Esophagus muscularis mucosa (tissue), 4 donors: ENCODE measurements around the gene CIZ1. TPM values are rescaled to one million over a fixed set of nuclear protein-coding genes. Genes with fewer than 3 reads are reported as not detected.

Source experiments
- DNase-seq: peaks from one replicate; pipeline ENCODE4 v3.0.0-alpha.2; 2017; ENCODE audit errors: extremely low spot score
- H3K27ac ChIP-seq, 4 donors: fragments of 200-600 bp; sonication (generic); replicated peaks in 1 of 4; 1 replicate in 3 of 4; 2 replicates in 1 of 4; pipeline ENCODE4 v1.5.1; 2016 to 2019; ENCODE audit warnings: mild to moderate bottlenecking in 1 of 4
- H3K27me3 ChIP-seq, 4 donors: fragments of 200-600 bp; sonication (generic); one replicate each; pipeline versions ENCODE4 v1.5.1 to v1.6.0; 2016 to 2019
- H3K36me3 ChIP-seq, 4 donors: fragments of 200-600 bp; sonication (generic); one replicate each; pipeline ENCODE4 v1.5.1; 2016 to 2019
- H3K4me1 ChIP-seq, 4 donors: fragments of 200-600 bp; sonication (generic); one replicate each; pipeline ENCODE4 v1.5.1; 2016 to 2019
- H3K4me3 ChIP-seq, 4 donors: fragments of 200-600 bp; sonication (generic); 1 replicate in 2 of 4; 2 replicates in 2 of 4; pipeline ENCODE4 v1.5.1; 2016 to 2019; ENCODE audit warnings: mild to moderate bottlenecking in 4 of 4, moderate library complexity in 1 of 4
- H3K9me3 ChIP-seq, 4 donors: fragments of 200-600 bp; sonication (generic); 1 replicate in 3 of 4; 2 replicates in 1 of 4; pipeline ENCODE4 v1.5.1; 2016 to 2019
- EP300 ChIP-seq: sonication (generic); formaldehyde crosslinking; IDR thresholded peaks from one replicate; pipeline ENCODE4 v1.6.1; 2017; ENCODE audit warnings: antibody characterized with exemption
- POLR2A ChIP-seq: fragments of 450-650 bp; IDR thresholded peaks from one replicate; pipeline ENCODE4 v1.6.1; 2017; ENCODE audit warnings: antibody characterized with exemption, moderate library complexity, mild to moderate bottlenecking, low read depth
- POLR2AphosphoS5 ChIP-seq, 2 donors: sonication (generic); formaldehyde crosslinking; IDR thresholded peaks; one replicate each; pipeline ENCODE4 v1.6.1; 2017; ENCODE audit warnings: antibody characterized with exemption in 2 of 2
- WGBS: methylation state at CpG from one replicate; pipeline ENCODE4 v1.1.5; 2018; 5-methylcytosine and 5-hydroxymethylcytosine counted together
- intact Hi-C: fragments of 100-400 bp; cut with DNase I; formaldehyde crosslinking; loops from one replicate; pipeline ENCODE4 v1.15.1; 2023
- total RNA-seq, 4 donors: library from RNA; depleted of rRNA; stranded (reverse); fragments of >200 nt; gene quantifications; one replicate each; pipeline versions ENCODE4 v1.1.0 to v1.2.1, GENCODE V29; 2016
- TF ChIP-seq, protein P1 (sequence below), 3 experiments: fragments of 200-600 bp in 2 of 3; fragments of 450-650 bp in 1 of 3; sonication (generic) in 2 of 3; IDR thresholded peaks; one replicate each; pipeline ENCODE4 v1.5.1; 2017 to 2019; ENCODE audit warnings: antibody characterized with exemption in 3 of 3, mild to moderate bottlenecking in 2 of 3, moderate library complexity in 1 of 3

CIZ1 gene
- total RNA-seq, 4 donors from 2014 or later, result 57.5 to 110 (median 73.2) TPM

DNA sequence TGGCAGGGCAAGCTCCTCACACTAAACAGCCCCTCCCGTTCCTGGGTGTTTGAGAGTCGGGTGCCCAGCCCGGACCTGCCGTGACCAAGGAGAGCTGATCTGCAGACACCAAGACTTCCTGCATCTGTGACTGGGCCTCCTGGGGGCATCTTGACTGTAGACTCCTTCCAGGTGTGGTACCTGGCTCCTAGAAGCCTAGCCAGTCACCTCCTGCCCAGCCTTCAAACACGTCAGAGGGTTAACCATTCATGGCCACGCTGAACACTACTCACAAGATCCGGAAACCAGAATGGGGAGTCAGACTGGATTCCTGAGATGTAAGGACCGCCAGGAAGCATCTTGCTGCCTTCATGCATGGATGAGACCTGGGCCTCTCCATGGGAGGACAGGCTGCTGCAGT is 45.8 kb downstream of the CIZ1 start:
- no peak for TF ChIP-seq POLR2AphosphoS5 (IDR thresholded peaks at IDR 0.05)
- no peak for TF ChIP-seq EP300
- no peak for TF ChIP-seq POLR2A
- TF ChIP-seq, protein P1, sequence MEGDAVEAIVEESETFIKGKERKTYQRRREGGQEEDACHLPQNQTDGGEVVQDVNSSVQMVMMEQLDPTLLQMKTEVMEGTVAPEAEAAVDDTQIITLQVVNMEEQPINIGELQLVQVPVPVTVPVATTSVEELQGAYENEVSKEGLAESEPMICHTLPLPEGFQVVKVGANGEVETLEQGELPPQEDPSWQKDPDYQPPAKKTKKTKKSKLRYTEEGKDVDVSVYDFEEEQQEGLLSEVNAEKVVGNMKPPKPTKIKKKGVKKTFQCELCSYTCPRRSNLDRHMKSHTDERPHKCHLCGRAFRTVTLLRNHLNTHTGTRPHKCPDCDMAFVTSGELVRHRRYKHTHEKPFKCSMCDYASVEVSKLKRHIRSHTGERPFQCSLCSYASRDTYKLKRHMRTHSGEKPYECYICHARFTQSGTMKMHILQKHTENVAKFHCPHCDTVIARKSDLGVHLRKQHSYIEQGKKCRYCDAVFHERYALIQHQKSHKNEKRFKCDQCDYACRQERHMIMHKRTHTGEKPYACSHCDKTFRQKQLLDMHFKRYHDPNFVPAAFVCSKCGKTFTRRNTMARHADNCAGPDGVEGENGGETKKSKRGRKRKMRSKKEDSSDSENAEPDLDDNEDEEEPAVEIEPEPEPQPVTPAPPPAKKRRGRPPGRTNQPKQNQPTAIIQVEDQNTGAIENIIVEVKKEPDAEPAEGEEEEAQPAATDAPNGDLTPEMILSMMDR (IDR thresholded peaks at IDR 0.05), result no peak
- H3K9me3 ChIP-seq, result no peaks in the 10 kb centered on the region
- no peak for DNase-seq
- no peaks in the 10 kb centered on the region for H3K27me3 ChIP-seq
- no peak overlapping the region for H3K4me3 ChIP-seq
- WGBS, result 100% methylated on average over 2 of the region's 8 CpGs
- no peak overlapping the region for H3K27ac ChIP-seq
- intact Hi-C loops, result no loop called here
- no peaks in the 10 kb centered on the region for H3K36me3 ChIP-seq
- H3K4me1 ChIP-seq, result peaks cover 7 to 12% (median 9%) of the 10 kb centered on the region in 4 donors

DNA sequence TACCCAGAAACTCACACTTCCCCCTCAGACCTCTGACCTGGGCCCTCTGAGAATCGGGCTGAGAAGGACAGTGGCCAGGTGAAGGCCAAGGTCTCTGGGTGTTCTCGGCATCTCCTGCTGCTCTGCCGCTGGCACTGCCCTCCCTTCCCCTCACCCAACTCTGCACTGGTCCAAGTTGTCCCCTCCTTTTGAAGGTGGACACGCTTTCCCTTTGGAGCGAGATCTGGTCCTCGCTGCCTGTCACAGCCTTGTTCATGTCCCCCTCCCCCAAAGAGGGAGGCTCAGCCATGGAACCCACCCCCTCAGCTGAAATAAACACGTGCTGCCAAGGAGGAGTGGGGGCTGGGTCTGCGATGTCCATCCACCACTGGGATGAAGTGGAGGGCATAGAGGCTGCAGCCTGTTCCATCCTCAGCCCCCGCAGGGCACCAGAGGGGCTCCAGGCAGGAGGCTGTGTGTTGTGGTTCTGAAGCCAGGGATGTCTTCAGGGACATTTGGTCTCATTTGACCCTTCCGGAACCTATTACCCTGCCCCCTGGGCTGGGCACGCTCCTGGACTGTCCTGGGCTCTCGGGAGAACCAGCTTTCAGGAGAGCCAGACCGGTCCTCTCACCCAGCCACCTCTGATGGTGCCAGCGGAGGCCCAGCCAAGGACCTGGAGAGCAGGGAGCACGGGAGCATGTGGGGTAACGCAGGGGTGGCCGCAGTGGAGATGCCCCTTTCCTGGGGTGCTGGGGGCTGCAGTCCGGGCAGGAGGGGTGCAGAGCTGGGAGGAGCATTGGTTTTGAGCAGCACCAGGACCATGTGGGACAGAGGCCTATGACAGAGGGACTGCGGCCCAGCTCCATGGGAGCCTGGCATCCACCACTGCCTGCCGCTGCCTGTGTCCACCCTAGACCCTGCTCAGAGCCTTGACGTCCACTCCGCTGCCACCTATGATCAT is 46.9 kb downstream of the CIZ1 start:
- no peaks in the 10 kb centered on the region for H3K27me3 ChIP-seq
- TF ChIP-seq POLR2A (no peak), EP300 (no peak), POLR2AphosphoS5 (IDR thresholded peaks at IDR 0.05) (no peak)
- TF ChIP-seq, protein P1 (IDR thresholded peaks at IDR 0.05), result no peak
- no peaks in the 10 kb centered on the region for H3K9me3 ChIP-seq
- WGBS, result 88% methylated on average over 18 of the region's 22 CpGs
- H3K27ac ChIP-seq, result no peak overlapping the region
- intact Hi-C loops, result no loop called here
- H3K36me3 ChIP-seq, result no peaks in the 10 kb centered on the region
- no peak for DNase-seq
- H3K4me1 ChIP-seq, result peaks cover 4 to 10% (median 7%) of the 10 kb centered on the region in 4 donors
- no peak overlapping the region for H3K4me3 ChIP-seq

DNA sequence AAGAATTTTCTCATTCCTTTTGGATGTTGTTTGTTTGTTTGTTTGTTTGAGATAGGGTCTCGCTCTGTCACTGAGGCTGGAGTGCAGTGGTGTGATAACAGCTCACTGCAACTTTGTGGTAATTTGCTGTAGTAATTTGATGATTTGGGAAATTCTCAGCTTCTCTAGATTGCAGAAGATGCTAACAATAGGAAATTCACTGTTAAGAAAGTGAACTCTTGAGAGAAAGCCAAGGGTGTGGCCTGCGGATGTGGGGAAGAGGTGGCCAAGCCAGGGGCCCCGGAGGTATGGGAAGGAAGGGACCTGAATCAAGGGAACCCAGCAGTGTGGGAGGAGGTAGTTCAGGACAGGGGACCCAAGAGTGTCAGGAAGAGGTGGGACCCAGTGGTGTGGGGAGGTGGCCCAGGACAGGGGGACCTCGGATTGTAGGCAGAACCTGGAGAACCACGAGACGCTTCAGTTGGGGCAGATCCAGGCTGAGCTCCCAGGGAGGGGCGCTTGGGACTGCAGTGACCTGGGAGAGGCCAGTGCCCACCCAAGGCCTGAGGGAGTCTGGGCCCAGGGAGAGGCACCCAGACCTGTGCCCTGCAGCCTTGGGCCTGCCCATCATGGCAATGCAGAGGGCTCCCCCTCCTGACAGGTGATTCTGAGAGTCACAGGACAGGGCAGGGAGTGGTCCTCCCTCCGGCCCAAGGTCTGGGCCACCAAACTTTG is 47.7 kb downstream of the CIZ1 start:
- Histone ChIP-seq H3K9me3 (no peaks in the 10 kb centered on the region), H3K36me3 (no peaks in the 10 kb centered on the region), H3K4me1 (peaks cover 0 to 4% (median 3%) of the 10 kb centered on the region in 4 donors), H3K4me3 (no peak overlapping the region), H3K27me3 (no peaks in the 10 kb centered on the region), H3K27ac (no peak overlapping the region)
- WGBS, result 73% methylated on average over 7 of the region's 8 CpGs
- intact Hi-C loops, result no loop called here
- no peak for TF ChIP-seq EP300
- TF ChIP-seq, protein P1 (IDR thresholded peaks at IDR 0.05), result no peak
- no peak for TF ChIP-seq POLR2A
- no peak for TF ChIP-seq POLR2AphosphoS5 (IDR thresholded peaks at IDR 0.05)
- DNase-seq, result no peak

DNA sequence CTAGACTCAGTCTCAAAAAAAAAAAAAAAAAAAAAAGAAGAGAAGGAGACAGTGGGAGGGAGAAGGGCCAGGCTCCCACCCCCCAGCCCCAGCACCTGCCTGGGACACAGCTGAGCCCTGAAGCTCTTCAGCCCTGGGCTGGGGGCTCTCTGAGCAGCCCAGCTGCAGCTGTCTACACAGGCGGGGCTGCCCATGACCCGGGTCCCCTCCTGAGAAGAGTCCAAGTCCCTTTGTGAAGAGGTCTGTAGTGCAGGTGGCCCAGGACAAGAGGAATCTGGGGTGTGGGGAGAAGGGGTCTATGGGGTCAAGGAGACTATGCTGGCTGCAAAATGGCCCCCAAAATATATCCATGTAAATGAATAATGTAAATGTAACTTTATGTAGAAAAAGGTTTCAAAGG is 48.8 kb downstream of the CIZ1 start:
- intact Hi-C loops, result no loop called here
- WGBS, result 93% methylated on average over 2 of the region's 2 CpGs
- no peak overlapping the region for H3K27ac ChIP-seq
- no peaks in the 10 kb centered on the region for H3K36me3 ChIP-seq
- H3K9me3 ChIP-seq, result no peaks in the 10 kb centered on the region
- no peak overlapping the region for H3K4me3 ChIP-seq
- DNase-seq, result no peak
- no peaks in the 10 kb centered on the region for H3K27me3 ChIP-seq
- no peaks in the 10 kb centered on the region for H3K4me1 ChIP-seq
- TF ChIP-seq, protein P1 (IDR thresholded peaks at IDR 0.05), result no peak
- no peak for TF ChIP-seq EP300
- TF ChIP-seq POLR2AphosphoS5 (IDR thresholded peaks at IDR 0.05), result no peak
- no peak for TF ChIP-seq POLR2A
